B cell (primary cell): ENCODE measurements around the gene EPHB4. TPM values are rescaled to one million over a fixed set of nuclear protein-coding genes. Genes with fewer than 3 reads are reported as not detected.

Experiments used
- ATAC-seq: fragments of 200-7000 bp; cut with Tn5 transposase; one replicate; pipeline ENCODE4 v1.10.0; 2021; ENCODE audit warnings: low read depth, mild to moderate bottlenecking, moderate number of reproducible peaks, moderate library complexity
- CTCF ChIA-PET: fragments of 350-600 bp; sonication (Branson Sonifier 250); formaldehyde crosslinking; loops from one replicate; lab custom pipeline; 2021; ENCODE audit warnings: antibody characterized with exemption, inconsistent platforms; lab: Charles Lee
- POLR2A ChIA-PET: fragments of 350-600 bp; sonication (Branson Sonifier 250); formaldehyde crosslinking; loops from one replicate; lab custom pipeline; 2021; ENCODE audit warnings: antibody characterized with exemption; lab: Charles Lee
- DNase-seq: peaks from one replicate; pipeline ENCODE4 v3.0.0; 2013
- H2AFZ ChIP-seq: 2 replicates; pipeline ENCODE4 v1.6.1; 2012; ENCODE audit warnings: mild to moderate bottlenecking, low read depth, low read length; ENCODE audit not compliant: insufficient read depth, poor library complexity, severe bottlenecking
- H3K27ac ChIP-seq, 2 donors: 1 replicate in 1 of 2; 2 replicates in 1 of 2; pipeline ENCODE4 v1.5.1; 2012 to 2013; ENCODE audit warnings: low read length in 2 of 2, mild to moderate bottlenecking in 2 of 2, moderate library complexity in 1 of 2
- H3K27me3 ChIP-seq, 4 experiments: fragments of 200-600 bp in 1 of 4; sonication (generic) in 1 of 4; replicated peaks in 1 of 4; 1 replicate in 2 of 4; 2 replicates in 2 of 4; pipeline versions ENCODE4 v1.6.1 to v1.7.0; 2013 to 2016; ENCODE audit warnings: low read length in 3 of 4, mild to moderate bottlenecking in 2 of 4, mixed read lengths in 1 of 4, moderate library complexity in 1 of 4; ENCODE audit not compliant: insufficient read depth in 4 of 4, control insufficient read depth in 3 of 4; ENCODE audit errors: control extremely low read depth in 1 of 4
- H3K36me3 ChIP-seq, 2 experiments: replicated peaks in 1 of 2; 1 replicate in 1 of 2; 2 replicates in 1 of 2; pipeline versions ENCODE4 v1.6.1 to v1.7.1; 2013; ENCODE audit warnings: low read length in 1 of 2; ENCODE audit not compliant: insufficient read depth in 2 of 2, control insufficient read depth in 1 of 2; ENCODE audit errors: control extremely low read depth in 1 of 2, extremely low read depth in 1 of 2
- H3K4me1 ChIP-seq, 2 donors: fragments of 200-600 bp in 1 of 2; sonication (generic) in 1 of 2; 1 replicate in 1 of 2; 2 replicates in 1 of 2; pipeline versions ENCODE4 v1.5.1 to v1.6.1; 2013 to 2017; ENCODE audit warnings: low read length in 2 of 2; ENCODE audit not compliant: control insufficient read depth in 2 of 2, insufficient read depth in 2 of 2
- H3K4me2 ChIP-seq: replicated peaks from 2 replicates; pipeline ENCODE3; 2012; ENCODE audit warnings: mild to moderate bottlenecking, low read depth, low read length; ENCODE audit not compliant: poor library complexity, severe bottlenecking
- H3K4me3 ChIP-seq, 5 experiments: fragments of 200-600 bp in 1 of 5; sonication (generic) in 1 of 5; 1 replicate in 3 of 5; 2 replicates in 2 of 5; pipeline versions ENCODE4 v1.5.1 to v1.7.0; 2011 to 2016; ENCODE audit warnings: low read length in 4 of 5, mild to moderate bottlenecking in 4 of 5, low read depth in 2 of 5, control low read depth in 1 of 5, moderate library complexity in 1 of 5; ENCODE audit not compliant: insufficient read depth in 1 of 5; ENCODE audit errors: control extremely low read depth in 1 of 5, extremely low read depth in 1 of 5
- H3K79me2 ChIP-seq: fragments of 200-600 bp; sonication (generic); one replicate; pipeline ENCODE4 v1.6.0; 2016; ENCODE audit warnings: low read length; ENCODE audit not compliant: control insufficient read depth, insufficient read depth
- H3K9ac ChIP-seq: fragments of 200-600 bp; sonication (generic); 2 replicates; pipeline ENCODE4 v1.6.1; 2017; ENCODE audit warnings: mild to moderate bottlenecking, low read length, moderate library complexity
- H3K9me3 ChIP-seq, 3 donors: one replicate each; pipeline versions ENCODE4 v1.6.1 to v1.7.1; 2013; ENCODE audit warnings: low read length in 2 of 3; ENCODE audit not compliant: control insufficient read depth in 2 of 3, insufficient read depth in 1 of 3; ENCODE audit errors: control extremely low read depth in 1 of 3
- H4K20me1 ChIP-seq: 2 replicates; pipeline ENCODE4 v1.6.0; 2012; ENCODE audit warnings: mild to moderate bottlenecking, low read length; ENCODE audit not compliant: insufficient read depth, control insufficient read depth, poor library complexity, severe bottlenecking
- H3K27ac Mint-ChIP-seq: one replicate; pipeline ENCODE4 v1.8.0; 2021; ENCODE audit warnings: mixed read lengths
- H3K27me3 Mint-ChIP-seq: one replicate; pipeline ENCODE4 v1.8.0; 2021; ENCODE audit warnings: mixed read lengths
- H3K4me1 Mint-ChIP-seq: one replicate; pipeline ENCODE4 v1.8.0; 2021; ENCODE audit warnings: mixed read lengths
- H3K4me3 Mint-ChIP-seq: one replicate; pipeline ENCODE4 v1.8.0; 2021; ENCODE audit warnings: mixed read lengths
- H3K9me3 Mint-ChIP-seq: one replicate; pipeline ENCODE4 v1.8.0; 2022; ENCODE audit warnings: mixed read lengths; ENCODE audit not compliant: insufficient read depth
- EZH2 ChIP-seq: IDR thresholded peaks from 2 replicates; pipeline ENCODE4 v1.6.1; 2012; ENCODE audit warnings: borderline replicate concordance, low read depth, mild to moderate bottlenecking, moderate library complexity, low read length; ENCODE audit not compliant: insufficient read depth, poor library complexity, severe bottlenecking
- WGBS: methylation state at CpG from one replicate; pipeline ENCODE4 v1.1.5; 2013; ENCODE audit warnings: missing lambda C conversion rate; ENCODE audit not compliant: insufficient coverage; 5-methylcytosine and 5-hydroxymethylcytosine counted together
- intact Hi-C: fragments of 100-400 bp; cut with micrococcal nuclease; formaldehyde crosslinking; loops from one replicate; pipeline ENCODE4 v1.10.0; 2022
- polyA plus RNA-seq: library from polyadenylated mRNA; depleted of rRNA; stranded (reverse); fragments of >200 nt; gene quantifications from 2 replicates; pipeline ENCODE4 v1.2.3, GENCODE V29; 2012
- total RNA-seq, 2 donors: library from RNA; stranded (reverse); fragments of 120-200 nt in 1 of 2; gene quantifications; 1 replicate in 1 of 2; 2 replicates in 1 of 2; pipeline versions ENCODE4 v1.2.3 to v1.2.4, GENCODE V29; 2013 to 2022
- TF ChIP-seq, protein P1 (sequence below): fragments of 200-600 bp; IDR thresholded peaks from one replicate; pipeline ENCODE4 v1.8.0; 2022; ENCODE audit warnings: antibody characterized with exemption, mild to moderate bottlenecking

EPHB4 gene
- total and polyA plus RNA-seq, 2 donors (not counting 1 experiment from before 2014, with no cell fraction given) = 3.9 to 12.0 TPM

DNA sequence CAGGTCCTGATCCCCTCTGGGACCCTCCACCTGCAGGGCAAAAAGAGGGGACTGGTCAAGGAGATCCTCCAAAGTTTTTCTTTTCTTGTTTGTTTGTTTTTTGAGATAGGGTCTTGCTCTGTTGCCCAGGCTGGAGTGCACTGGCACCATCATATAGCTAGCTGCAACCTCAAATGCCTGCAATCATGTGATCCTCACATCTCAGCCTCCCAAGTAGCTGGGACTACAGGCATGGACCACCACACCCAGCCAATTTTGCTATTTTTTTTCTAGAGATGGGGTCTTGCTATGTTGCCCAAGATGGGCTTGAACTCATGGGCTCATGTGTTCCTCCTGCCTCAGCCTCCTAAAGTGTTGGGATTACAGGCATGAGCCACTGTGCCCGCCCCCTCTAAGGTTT, 41.0 kb downstream of the EPHB4 start:
- H3K4me1 Mint-ChIP-seq = peaks cover 5% of the 10 kb centered on the region
- DNase-seq = no peak
- peaks cover 0 to 4% (median 0%) of the 10 kb centered on the region in 3 donors for H3K9me3 ChIP-seq
- WGBS = no CpG with 5 or more reads among the region's 1 CpG
- H3K27ac Mint-ChIP-seq = no peak overlapping the region
- H3K27me3 ChIP-seq = peaks cover 0 to 12% (median 0%) of the 10 kb centered on the region in 4 experiments
- no peak overlapping the region for H3K4me3 ChIP-seq
- H3K27me3 Mint-ChIP-seq = peaks cover 8% of the 10 kb centered on the region
- no peak for TF ChIP-seq EZH2
- TF ChIP-seq, protein P1, sequence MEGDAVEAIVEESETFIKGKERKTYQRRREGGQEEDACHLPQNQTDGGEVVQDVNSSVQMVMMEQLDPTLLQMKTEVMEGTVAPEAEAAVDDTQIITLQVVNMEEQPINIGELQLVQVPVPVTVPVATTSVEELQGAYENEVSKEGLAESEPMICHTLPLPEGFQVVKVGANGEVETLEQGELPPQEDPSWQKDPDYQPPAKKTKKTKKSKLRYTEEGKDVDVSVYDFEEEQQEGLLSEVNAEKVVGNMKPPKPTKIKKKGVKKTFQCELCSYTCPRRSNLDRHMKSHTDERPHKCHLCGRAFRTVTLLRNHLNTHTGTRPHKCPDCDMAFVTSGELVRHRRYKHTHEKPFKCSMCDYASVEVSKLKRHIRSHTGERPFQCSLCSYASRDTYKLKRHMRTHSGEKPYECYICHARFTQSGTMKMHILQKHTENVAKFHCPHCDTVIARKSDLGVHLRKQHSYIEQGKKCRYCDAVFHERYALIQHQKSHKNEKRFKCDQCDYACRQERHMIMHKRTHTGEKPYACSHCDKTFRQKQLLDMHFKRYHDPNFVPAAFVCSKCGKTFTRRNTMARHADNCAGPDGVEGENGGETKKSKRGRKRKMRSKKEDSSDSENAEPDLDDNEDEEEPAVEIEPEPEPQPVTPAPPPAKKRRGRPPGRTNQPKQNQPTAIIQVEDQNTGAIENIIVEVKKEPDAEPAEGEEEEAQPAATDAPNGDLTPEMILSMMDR = no peak
- no peak overlapping the region for H3K4me3 Mint-ChIP-seq
- no peaks in the 10 kb centered on the region for H3K79me2 ChIP-seq
- no peaks in the 10 kb centered on the region for H3K9me3 Mint-ChIP-seq
- no peak overlapping the region for H3K27ac ChIP-seq
- peak overlapping the region; percentile 49 for H2AFZ ChIP-seq
- H3K9ac ChIP-seq = no peak overlapping the region
- ChIA-PET CTCF (interaction anchor here (1.5 kb wide), 1 partner anchor 14 kb away, joined by 5 read pairs; no protein-coding TSS in a partner anchor), POLR2A (no interaction called here)
- intact Hi-C loops = no loop called here
- ATAC-seq = no peak
- H3K4me2 ChIP-seq = no peak overlapping the region
- H3K36me3 ChIP-seq = no peaks in the 10 kb centered on the region
- H4K20me1 ChIP-seq = no peaks in the 10 kb centered on the region
- H3K4me1 ChIP-seq = no peaks in the 10 kb centered on the region

DNA sequence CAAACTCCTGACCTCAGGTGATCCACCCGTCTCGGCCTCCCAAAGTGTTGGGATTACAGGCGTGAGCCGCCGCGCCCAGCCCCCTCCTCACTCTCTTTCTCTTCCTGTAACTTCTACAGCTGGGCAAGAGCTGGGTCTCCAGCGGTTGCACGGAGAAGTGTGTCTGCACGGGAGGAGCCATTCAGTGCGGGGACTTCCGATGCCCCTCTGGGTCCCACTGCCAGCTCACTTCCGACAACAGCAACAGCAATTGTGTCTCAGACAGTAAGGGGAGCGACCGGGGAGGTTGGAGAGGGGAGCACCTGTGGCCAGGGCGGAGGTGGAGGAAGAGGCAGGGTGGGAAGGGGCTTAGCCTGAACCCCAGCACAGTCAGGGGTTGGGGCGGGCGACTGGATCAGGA, 41.4 kb downstream of the EPHB4 start:
- peaks cover 5% of the 10 kb centered on the region for H3K4me1 Mint-ChIP-seq
- Histone ChIP-seq H4K20me1 (no peaks in the 10 kb centered on the region), H3K4me3 (no peak overlapping the region), H3K9me3 (peaks cover 0 to 4% (median 0%) of the 10 kb centered on the region in 3 donors), H3K4me2 (peak overlapping the region; percentile 27), H2AFZ (peak overlapping the region; percentile 49), H3K4me1 (no peaks in the 10 kb centered on the region), H3K36me3 (no peaks in the 10 kb centered on the region), H3K27ac (no peak overlapping the region), H3K27me3 (peaks cover 0 to 12% (median 0%) of the 10 kb centered on the region in 4 experiments), H3K9ac (no peak overlapping the region), H3K79me2 (no peaks in the 10 kb centered on the region)
- 18% methylated on average over 16 of the region's 17 CpGs for WGBS
- DNase-seq = no peak
- peaks cover 8% of the 10 kb centered on the region for H3K27me3 Mint-ChIP-seq
- H3K4me3 Mint-ChIP-seq = peak overlapping the region; percentile 76
- ChIA-PET CTCF (interaction anchor here (1.5 kb wide), 1 partner anchor 14 kb away, joined by 5 read pairs; no protein-coding TSS in a partner anchor), POLR2A (no interaction called here)
- peak; percentile 43 for ATAC-seq
- H3K9me3 Mint-ChIP-seq = no peaks in the 10 kb centered on the region
- intact Hi-C loops = no loop called here
- TF ChIP-seq, protein P1 = no peak
- TF ChIP-seq EZH2 = no peak
- no peak overlapping the region for H3K27ac Mint-ChIP-seq
